SK-N-SH treated with all-trans-retinoic acid at 6 μM for 48 hours (cell line): ENCODE measurements around the gene UTP4.

Experiments
- ATAC-seq: fragments of 200-7000 bp; cut with Tn5 transposase; 3 replicates; pipeline ENCODE4 v1.9.1; 2020; ENCODE audit warnings: mild to moderate bottlenecking, moderate library complexity
- ARNTL ChIP-seq: fragments of 450-650 bp; formaldehyde crosslinking; IDR thresholded peaks from 2 replicates; pipeline ENCODE4 v1.5.0; 2020; ENCODE audit warnings: low read depth, mild to moderate bottlenecking, moderate library complexity, borderline replicate concordance
- BACH2 ChIP-seq: fragments of 250-450 bp; sonication (Bioruptor Pico); IDR thresholded peaks from 2 replicates; pipeline ENCODE4 v1.9.0; 2021; ENCODE audit warnings: mild to moderate bottlenecking, borderline replicate concordance
- CSDC2 ChIP-seq: fragments of 250-450 bp; sonication (Bioruptor Pico); IDR thresholded peaks from 2 replicates; pipeline ENCODE4 v1.5.0; 2020; ENCODE audit warnings: mild to moderate bottlenecking, moderate library complexity
- GLIS3 ChIP-seq: fragments of 250-450 bp; sonication (Bioruptor Pico); IDR thresholded peaks from 2 replicates; pipeline ENCODE4 v1.5.0; 2020; ENCODE audit warnings: mild to moderate bottlenecking, moderate library complexity
- ISL1 ChIP-seq: fragments of 250-450 bp; sonication (Bioruptor Pico); IDR thresholded peaks from 2 replicates; pipeline ENCODE4 v2.1.2; 2022; ENCODE audit warnings: mild to moderate bottlenecking, moderate library complexity
- OSR1 ChIP-seq: fragments of 250-450 bp; sonication (Bioruptor Pico); IDR thresholded peaks from 2 replicates; pipeline ENCODE4 v1.8.0; 2022; ENCODE audit warnings: moderate library complexity, mild to moderate bottlenecking, inconsistent platforms
- PPARA ChIP-seq: fragments of 250-450 bp; sonication (Bioruptor Pico); IDR thresholded peaks from 2 replicates; pipeline ENCODE4 v1.5.0; 2020; ENCODE audit warnings: mild to moderate bottlenecking, borderline replicate concordance
- RARB ChIP-seq: fragments of 250-450 bp; sonication (Bioruptor Pico); IDR thresholded peaks from 2 replicates; pipeline ENCODE4 v1.8.0; 2021; ENCODE audit warnings: mild to moderate bottlenecking, moderate library complexity
- TCF4 ChIP-seq: fragments of 250-450 bp; sonication (Bioruptor Pico); IDR thresholded peaks from 2 replicates; pipeline ENCODE4 v1.8.0; 2021; ENCODE audit warnings: mild to moderate bottlenecking, moderate library complexity, borderline replicate concordance
- TOX ChIP-seq: fragments of 250-450 bp; sonication (Bioruptor Pico); IDR thresholded peaks from 2 replicates; pipeline ENCODE4 v1.8.0; 2021; ENCODE audit warnings: mild to moderate bottlenecking, moderate library complexity, borderline replicate concordance
- ZC3H10 ChIP-seq: fragments of 250-450 bp; sonication (Bioruptor Pico); IDR thresholded peaks from 2 replicates; pipeline ENCODE4 v1.5.1; 2021; ENCODE audit warnings: mild to moderate bottlenecking, moderate library complexity
- ZFP30 ChIP-seq: fragments of 450-650 bp; formaldehyde crosslinking; IDR thresholded peaks from 2 replicates; pipeline ENCODE4 v1.5.0; 2022; ENCODE audit warnings: mild to moderate bottlenecking, moderate library complexity
- ZNF565 ChIP-seq: fragments of 450-650 bp; formaldehyde crosslinking; conservative IDR thresholded peaks from 2 replicates; pipeline ENCODE4 v1.5.0; 2020; ENCODE audit warnings: low read depth, mild to moderate bottlenecking, moderate library complexity
- ZNF70 ChIP-seq: fragments of 450-650 bp; formaldehyde crosslinking; IDR thresholded peaks from 2 replicates; pipeline ENCODE4 v1.5.0; 2020; ENCODE audit warnings: mild to moderate bottlenecking, moderate library complexity
- ZNF8 ChIP-seq: fragments of 450-650 bp; formaldehyde crosslinking; IDR thresholded peaks from 2 replicates; pipeline ENCODE4 v1.5.0; 2020; ENCODE audit warnings: mild to moderate bottlenecking, moderate library complexity
- TF ChIP-seq, protein P1 (sequence below): fragments of 250-450 bp; sonication (Bioruptor Pico); IDR thresholded peaks from 2 replicates; pipeline ENCODE4 v1.5.1; 2020; ENCODE audit warnings: low read depth, mild to moderate bottlenecking, moderate library complexity
- TF ChIP-seq, protein P2 (sequence below): fragments of 250-450 bp; sonication (Bioruptor Pico); IDR thresholded peaks from 2 replicates; pipeline ENCODE4 v1.5.0; 2020; ENCODE audit warnings: mild to moderate bottlenecking, moderate library complexity
- TF ChIP-seq, protein P3 (sequence below): fragments of 250-450 bp; sonication (Bioruptor Pico); IDR thresholded peaks from 2 replicates; pipeline ENCODE4 v1.8.0; 2020; ENCODE audit warnings: mild to moderate bottlenecking, moderate library complexity, borderline replicate concordance
- TF ChIP-seq, protein P4 (sequence below): fragments of 250-450 bp; sonication (Bioruptor Pico); IDR thresholded peaks from 2 replicates; pipeline ENCODE4 v1.8.0; 2021; ENCODE audit warnings: low read depth, mild to moderate bottlenecking, moderate library complexity, borderline replicate concordance
- TF ChIP-seq, protein P5 (sequence below): fragments of 250-450 bp; sonication (Bioruptor Pico); IDR thresholded peaks from 2 replicates; pipeline ENCODE4 v1.5.1; 2021; ENCODE audit warnings: mild to moderate bottlenecking, moderate library complexity

UTP4 gene

DNA sequence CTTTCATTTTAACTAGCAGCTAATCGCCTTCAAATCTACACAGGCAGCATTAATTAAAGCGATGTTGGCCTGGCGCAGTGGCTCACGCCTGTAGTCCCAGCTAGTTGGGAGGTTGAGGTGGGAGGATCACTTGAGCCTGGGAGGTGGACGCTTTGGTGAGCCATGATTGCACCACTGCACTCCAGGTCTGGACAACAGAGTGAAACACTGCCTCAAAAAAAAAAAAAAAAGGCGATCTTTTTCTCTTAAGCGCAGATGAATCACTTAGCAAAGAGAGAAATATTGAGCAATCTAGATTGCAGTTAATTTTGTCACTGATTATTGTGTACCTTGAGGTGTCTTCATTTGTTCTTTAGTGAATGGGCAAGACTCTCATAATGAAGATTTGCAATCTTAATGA is 66.9 kb downstream of the UTP4 start (continued):
- TF ChIP-seq, protein P1, sequence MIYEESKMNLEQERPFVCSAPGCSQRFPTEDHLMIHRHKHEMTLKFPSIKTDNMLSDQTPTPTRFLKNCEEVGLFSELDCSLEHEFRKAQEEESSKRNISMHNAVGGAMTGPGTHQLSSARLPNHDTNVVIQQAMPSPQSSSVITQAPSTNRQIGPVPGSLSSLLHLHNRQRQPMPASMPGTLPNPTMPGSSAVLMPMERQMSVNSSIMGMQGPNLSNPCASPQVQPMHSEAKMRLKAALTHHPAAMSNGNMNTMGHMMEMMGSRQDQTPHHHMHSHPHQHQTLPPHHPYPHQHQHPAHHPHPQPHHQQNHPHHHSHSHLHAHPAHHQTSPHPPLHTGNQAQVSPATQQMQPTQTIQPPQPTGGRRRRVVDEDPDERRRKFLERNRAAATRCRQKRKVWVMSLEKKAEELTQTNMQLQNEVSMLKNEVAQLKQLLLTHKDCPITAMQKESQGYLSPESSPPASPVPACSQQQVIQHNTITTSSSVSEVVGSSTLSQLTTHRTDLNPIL (CRISPR knock-in tag): no peak
- TF ChIP-seq ZNF8: no peak
- TF ChIP-seq ZC3H10 (CRISPR knock-in tag): no peak

DNA sequence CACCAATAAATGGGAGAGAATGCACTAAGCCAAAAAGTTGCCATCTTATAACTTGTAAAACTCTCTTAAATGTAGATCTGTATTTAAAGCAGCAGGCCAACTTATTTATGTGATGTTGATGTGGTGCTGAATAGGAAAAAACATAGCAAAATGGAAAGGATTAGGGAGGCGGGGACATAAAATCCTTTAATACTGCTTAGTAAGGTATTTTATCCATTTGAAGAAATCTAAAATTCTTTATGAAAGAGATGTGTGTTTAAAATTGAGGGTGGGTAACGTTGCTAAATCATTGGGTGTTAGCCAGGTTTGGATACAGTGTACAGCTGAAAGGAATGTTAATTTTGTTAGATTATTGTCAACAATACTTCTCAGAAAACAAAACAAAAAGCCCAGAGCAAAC is 68.8 kb downstream of the UTP4 start:
- TF ChIP-seq CSDC2 (CRISPR knock-in tag) (no peak), TOX (CRISPR knock-in tag) (no peak), ARNTL (CRISPR knock-in tag) (no peak), ISL1 (CRISPR knock-in tag) (no peak), ZNF70 (CRISPR knock-in tag) (no peak), ZNF8 (no peak), TCF4 (no peak), ZFP30 (no peak), OSR1 (CRISPR knock-in tag) (no peak), PPARA (CRISPR knock-in tag) (no peak), GLIS3 (CRISPR knock-in tag) (no peak)
- TF ChIP-seq, protein P1 (CRISPR knock-in tag): no peak
- TF ChIP-seq, protein P2, sequence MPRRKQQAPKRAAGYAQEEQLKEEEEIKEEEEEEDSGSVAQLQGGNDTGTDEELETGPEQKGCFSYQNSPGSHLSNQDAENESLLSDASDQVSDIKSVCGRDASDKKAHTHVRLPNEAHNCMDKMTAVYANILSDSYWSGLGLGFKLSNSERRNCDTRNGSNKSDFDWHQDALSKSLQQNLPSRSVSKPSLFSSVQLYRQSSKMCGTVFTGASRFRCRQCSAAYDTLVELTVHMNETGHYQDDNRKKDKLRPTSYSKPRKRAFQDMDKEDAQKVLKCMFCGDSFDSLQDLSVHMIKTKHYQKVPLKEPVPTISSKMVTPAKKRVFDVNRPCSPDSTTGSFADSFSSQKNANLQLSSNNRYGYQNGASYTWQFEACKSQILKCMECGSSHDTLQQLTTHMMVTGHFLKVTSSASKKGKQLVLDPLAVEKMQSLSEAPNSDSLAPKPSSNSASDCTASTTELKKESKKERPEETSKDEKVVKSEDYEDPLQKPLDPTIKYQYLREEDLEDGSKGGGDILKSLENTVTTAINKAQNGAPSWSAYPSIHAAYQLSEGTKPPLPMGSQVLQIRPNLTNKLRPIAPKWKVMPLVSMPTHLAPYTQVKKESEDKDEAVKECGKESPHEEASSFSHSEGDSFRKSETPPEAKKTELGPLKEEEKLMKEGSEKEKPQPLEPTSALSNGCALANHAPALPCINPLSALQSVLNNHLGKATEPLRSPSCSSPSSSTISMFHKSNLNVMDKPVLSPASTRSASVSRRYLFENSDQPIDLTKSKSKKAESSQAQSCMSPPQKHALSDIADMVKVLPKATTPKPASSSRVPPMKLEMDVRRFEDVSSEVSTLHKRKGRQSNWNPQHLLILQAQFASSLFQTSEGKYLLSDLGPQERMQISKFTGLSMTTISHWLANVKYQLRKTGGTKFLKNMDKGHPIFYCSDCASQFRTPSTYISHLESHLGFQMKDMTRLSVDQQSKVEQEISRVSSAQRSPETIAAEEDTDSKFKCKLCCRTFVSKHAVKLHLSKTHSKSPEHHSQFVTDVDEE: no peak
- TF ChIP-seq, protein P3, sequence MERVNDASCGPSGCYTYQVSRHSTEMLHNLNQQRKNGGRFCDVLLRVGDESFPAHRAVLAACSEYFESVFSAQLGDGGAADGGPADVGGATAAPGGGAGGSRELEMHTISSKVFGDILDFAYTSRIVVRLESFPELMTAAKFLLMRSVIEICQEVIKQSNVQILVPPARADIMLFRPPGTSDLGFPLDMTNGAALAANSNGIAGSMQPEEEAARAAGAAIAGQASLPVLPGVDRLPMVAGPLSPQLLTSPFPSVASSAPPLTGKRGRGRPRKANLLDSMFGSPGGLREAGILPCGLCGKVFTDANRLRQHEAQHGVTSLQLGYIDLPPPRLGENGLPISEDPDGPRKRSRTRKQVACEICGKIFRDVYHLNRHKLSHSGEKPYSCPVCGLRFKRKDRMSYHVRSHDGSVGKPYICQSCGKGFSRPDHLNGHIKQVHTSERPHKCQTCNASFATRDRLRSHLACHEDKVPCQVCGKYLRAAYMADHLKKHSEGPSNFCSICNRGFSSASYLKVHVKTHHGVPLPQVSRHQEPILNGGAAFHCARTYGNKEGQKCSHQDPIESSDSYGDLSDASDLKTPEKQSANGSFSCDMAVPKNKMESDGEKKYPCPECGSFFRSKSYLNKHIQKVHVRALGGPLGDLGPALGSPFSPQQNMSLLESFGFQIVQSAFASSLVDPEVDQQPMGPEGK (CRISPR knock-in tag): no peak
- TF ChIP-seq, protein P4, sequence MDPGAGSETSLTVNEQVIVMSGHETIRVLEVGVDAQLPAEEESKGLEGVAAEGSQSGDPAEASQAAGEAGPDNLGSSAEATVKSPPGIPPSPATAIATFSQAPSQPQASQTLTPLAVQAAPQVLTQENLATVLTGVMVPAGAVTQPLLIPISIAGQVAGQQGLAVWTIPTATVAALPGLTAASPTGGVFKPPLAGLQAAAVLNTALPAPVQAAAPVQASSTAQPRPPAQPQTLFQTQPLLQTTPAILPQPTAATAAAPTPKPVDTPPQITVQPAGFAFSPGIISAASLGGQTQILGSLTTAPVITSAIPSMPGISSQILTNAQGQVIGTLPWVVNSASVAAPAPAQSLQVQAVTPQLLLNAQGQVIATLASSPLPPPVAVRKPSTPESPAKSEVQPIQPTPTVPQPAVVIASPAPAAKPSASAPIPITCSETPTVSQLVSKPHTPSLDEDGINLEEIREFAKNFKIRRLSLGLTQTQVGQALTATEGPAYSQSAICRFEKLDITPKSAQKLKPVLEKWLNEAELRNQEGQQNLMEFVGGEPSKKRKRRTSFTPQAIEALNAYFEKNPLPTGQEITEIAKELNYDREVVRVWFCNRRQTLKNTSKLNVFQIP (CRISPR knock-in tag): no peak

DNA sequence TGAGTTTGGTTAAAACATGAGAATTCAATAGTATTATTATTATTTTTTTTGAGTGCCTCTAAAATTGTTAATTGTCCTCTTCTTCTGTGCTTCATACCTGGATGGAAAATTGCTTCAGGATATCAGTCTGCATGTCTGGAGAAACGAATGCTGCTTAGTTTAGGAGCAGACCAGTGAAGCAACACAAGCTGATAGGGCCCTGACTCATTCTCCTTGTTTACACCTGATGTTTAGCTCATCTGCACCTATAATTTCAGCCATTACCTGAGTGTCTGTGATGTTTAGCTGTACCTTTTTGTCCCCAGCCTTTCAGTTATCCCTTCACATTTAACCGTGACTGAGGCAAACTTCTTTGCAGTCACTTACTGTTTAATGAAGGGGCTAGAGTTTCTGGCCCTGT is 69.3 kb downstream of the UTP4 start:
- TF ChIP-seq ZNF565 (CRISPR knock-in tag): no peak
- no peak for TF ChIP-seq BACH2 (CRISPR knock-in tag)
- TF ChIP-seq, protein P2: no peak
- TF ChIP-seq RARB (CRISPR knock-in tag): no peak
- TF ChIP-seq, protein P1 (CRISPR knock-in tag): no peak
- no peak for TF ChIP-seq ZNF8
- TF ChIP-seq ARNTL (CRISPR knock-in tag): no peak
- TF ChIP-seq GLIS3 (CRISPR knock-in tag): no peak
- no peak for TF ChIP-seq ZFP30
- TF ChIP-seq, protein P5, sequence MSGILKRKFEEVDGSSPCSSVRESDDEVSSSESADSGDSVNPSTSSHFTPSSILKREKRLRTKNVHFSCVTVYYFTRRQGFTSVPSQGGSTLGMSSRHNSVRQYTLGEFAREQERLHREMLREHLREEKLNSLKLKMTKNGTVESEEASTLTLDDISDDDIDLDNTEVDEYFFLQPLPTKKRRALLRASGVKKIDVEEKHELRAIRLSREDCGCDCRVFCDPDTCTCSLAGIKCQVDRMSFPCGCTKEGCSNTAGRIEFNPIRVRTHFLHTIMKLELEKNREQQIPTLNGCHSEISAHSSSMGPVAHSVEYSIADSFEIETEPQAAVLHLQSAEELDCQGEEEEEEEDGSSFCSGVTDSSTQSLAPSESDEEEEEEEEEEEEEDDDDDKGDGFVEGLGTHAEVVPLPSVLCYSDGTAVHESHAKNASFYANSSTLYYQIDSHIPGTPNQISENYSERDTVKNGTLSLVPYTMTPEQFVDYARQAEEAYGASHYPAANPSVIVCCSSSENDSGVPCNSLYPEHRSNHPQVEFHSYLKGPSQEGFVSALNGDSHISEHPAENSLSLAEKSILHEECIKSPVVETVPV: no peak
- TF ChIP-seq ZC3H10 (CRISPR knock-in tag): no peak
- no peak for TF ChIP-seq TOX (CRISPR knock-in tag)
- no peak for ATAC-seq

More for the DNA sequence above, 68.8 kb downstream of the UTP4 start:
- no peak for ATAC-seq
